Right cardiac atrium (tissue), 5 donors: ENCODE results near the gene EPS8L3. TPM values are rescaled to one million over a fixed set of nuclear protein-coding genes. Genes with fewer than 3 reads are reported as not detected.
A peak's percentile ranks its signal among the peaks of the same experiment; 100 is the strongest.
"Not testable (repeated sequence)": the region's sequence is repeated elsewhere in the genome, so short reads cannot be mapped to it uniquely, and the experiment has no call there.

Experiments
- ATAC-seq, 2 donors: fragments of 200-7000 bp; cut with Tn5 transposase; one replicate each; pipeline versions ENCODE4 v1.8.0 to v1.9.1; 2020; ENCODE audit warnings: moderate library complexity in 2 of 2, mild to moderate bottlenecking in 1 of 2
- DNase-seq, 3 donors: peaks; one replicate each; pipeline ENCODE4 v3.0.0-alpha.2; 2020
- H3K27ac ChIP-seq: one replicate; pipeline ENCODE4 v1.5.1; 2013; ENCODE audit warnings: mild to moderate bottlenecking, low read length, control low read depth, moderate library complexity
- H3K27me3 ChIP-seq: one replicate; pipeline ENCODE4 v1.6.1; 2013; ENCODE audit not compliant: control insufficient read depth, insufficient read depth
- H3K4me1 ChIP-seq: one replicate; pipeline ENCODE4 v1.6.1; 2013; ENCODE audit warnings: low read length; ENCODE audit not compliant: control insufficient read depth, insufficient read depth
- H3K4me3 ChIP-seq: one replicate; pipeline ENCODE4 v1.5.1; 2013; ENCODE audit warnings: low read length, control low read depth
- H3K9me3 ChIP-seq: one replicate; pipeline ENCODE4 v1.6.1; 2013; ENCODE audit warnings: low read length; ENCODE audit not compliant: control insufficient read depth
- WGBS: extraction: QIAGEN DNeasy Blood & Tissue Kit; methylation state at CpG from one replicate; pipeline ENCODE4 v1.1.7; 2013; 5-methylcytosine and 5-hydroxymethylcytosine counted together
- intact Hi-C, 4 donors: fragments of 100-400 bp; cut with DNase I; formaldehyde crosslinking; loops; one replicate each; pipeline versions ENCODE4 v1.11.0 to v1.14.0; 2022 to 2023
- polyA plus RNA-seq: library from polyadenylated mRNA; stranded (reverse); fragments of 200-250 nt; gene quantifications from one replicate; pipeline ENCODE4 v1.2.3, GENCODE V29; 2013
- total RNA-seq, 4 donors: library from RNA; stranded (reverse); fragmentation: NEBNext Ultra II Directional; extraction: Animal tissue kit (Norgen Biotek cat#: 25700); gene quantifications; one replicate each; pipeline ENCODE4 v1.2.1, GENCODE V29; 2021
- donor health status: healthy with polysubstance abuse.
- donor health status: DM: no; HTN: yes; CAD: no.
- donor health status: DM: no; HTN: no; CAD: no.
- donor health status: DM: no; HTN: yes; CAD: no; lungs with severe emphysema.
- donor health status: DM: yes; HTN: yes; CAD: no.

The EPS8L3 gene
- total and polyA plus RNA-seq, 5 donors: not detected

- ATAC-seq, H3K27ac ChIP-seq, DNase-seq, H3K4me1 ChIP-seq, H3K27me3 ChIP-seq, H3K4me3 ChIP-seq, intact Hi-C loops, H3K9me3 ChIP-seq: not testable (repeated sequence)
- 94% methylated on average over 10 of the region's 10 CpGs for WGBS
These were observed 15.4 kb downstream of the EPS8L3 start for GRCh38 chr1:109748311-109748710.

GRCh38 chr1:109740615-109741373 is 22.9 kb downstream of the EPS8L3 start, which contains the start of gene GSTM3:
TSS of gene GSTM3 (minus strand) at chr1:109741038. CDS start at chr1:109740287, 751 bp downstream.
- WGBS: 3% methylated on average over 10 of the region's 10 CpGs
- no peak for DNase-seq
- Histone ChIP-seq H3K9me3 (no peaks in the 10 kb centered on the region), H3K27me3 (no peaks in the 10 kb centered on the region), H3K27ac (peak within 1 kb of the TSS; percentile 68), H3K4me1 (no peaks in the 10 kb centered on the region), H3K4me3 (peak within 1 kb of the TSS; percentile 71)
- intact Hi-C loops: no loop called here
- peak in 1 of 2 donors; percentile 44 for ATAC-seq

- peak overlapping the region; percentile 68 for H3K27ac ChIP-seq
- H3K4me1 ChIP-seq: no peaks in the 10 kb centered on the region
- WGBS: under 1% methylated on average over 86 of the region's 86 CpGs
- peak; percentile 98 to 99 for ATAC-seq
- no peaks in the 10 kb centered on the region for H3K27me3 ChIP-seq
- DNase-seq: peak; percentile 81 to 94 (median 91)
- intact Hi-C loops: no loop called here
- H3K9me3 ChIP-seq: no peaks in the 10 kb centered on the region
- peak overlapping the region; percentile 71 for H3K4me3 ChIP-seq
These were observed 23.7 kb downstream of the EPS8L3 start for GRCh38 chr1:109739738-109740614.

GRCh38 chr1:109733236-109733870 is 30.4 kb downstream of the EPS8L3 start:
- Histone ChIP-seq H3K4me1 (no peaks in the 10 kb centered on the region), H3K27ac (no peak overlapping the region), H3K4me3 (no peak overlapping the region), H3K9me3 (no peaks in the 10 kb centered on the region), H3K27me3 (no peaks in the 10 kb centered on the region)
- DNase-seq (no peak), ATAC-seq (no peak)
- WGBS: 88% methylated on average over 4 of the region's 4 CpGs
- intact Hi-C loops: no loop called here

GRCh38 chr1:109732390-109732881 is 31.3 kb downstream of the EPS8L3 start:
- intact Hi-C loops: no loop called here

GRCh38 chr1:109730666-109731065 is 33.1 kb downstream of the EPS8L3 start:
- no peaks in the 10 kb centered on the region for H3K9me3 ChIP-seq
- H3K27me3 ChIP-seq: no peaks in the 10 kb centered on the region
- no peaks in the 10 kb centered on the region for H3K4me1 ChIP-seq
- no peak overlapping the region for H3K4me3 ChIP-seq
- intact Hi-C loops: no loop called here
- DNase-seq (no peak), ATAC-seq (no peak)
- WGBS: 75% methylated on average over 6 of the region's 6 CpGs
- no peak overlapping the region for H3K27ac ChIP-seq

More at GRCh38 chr1:109732390-109732881, 31.3 kb downstream of the EPS8L3 start:
- H3K4me3 ChIP-seq: no peak overlapping the region
- H3K9me3 ChIP-seq: no peaks in the 10 kb centered on the region
- 69% methylated on average over 3 of the region's 3 CpGs for WGBS
- no peaks in the 10 kb centered on the region for H3K27me3 ChIP-seq
- no peak for ATAC-seq
- no peak for DNase-seq
- no peak overlapping the region for H3K27ac ChIP-seq
- H3K4me1 ChIP-seq: no peaks in the 10 kb centered on the region

GRCh38 chr1:109728870-109729269 is 34.9 kb downstream of the EPS8L3 start:
- 92% methylated on average over 7 of the region's 7 CpGs for WGBS
- ATAC-seq (no peak), DNase-seq (no peak)
- Histone ChIP-seq H3K27me3 (no peaks in the 10 kb centered on the region), H3K9me3 (no peaks in the 10 kb centered on the region), H3K4me3 (no peak overlapping the region), H3K4me1 (no peaks in the 10 kb centered on the region), H3K27ac (no peak overlapping the region)
- intact Hi-C loops: no loop called here

- no peak for DNase-seq
- Histone ChIP-seq H3K27me3 (no peaks in the 10 kb centered on the region), H3K9me3 (no peaks in the 10 kb centered on the region), H3K4me3 (no peak overlapping the region), H3K4me1 (no peaks in the 10 kb centered on the region), H3K27ac (no peak overlapping the region)
- ATAC-seq: no peak
- intact Hi-C loops: no loop called here
- WGBS: 86% methylated on average over 12 of the region's 12 CpGs
These were observed 36.9 kb downstream of the EPS8L3 start for GRCh38 chr1:109726728-109727373.

- H3K9me3 ChIP-seq: no peaks in the 10 kb centered on the region
- H3K4me3 ChIP-seq: no peak overlapping the region
- no peaks in the 10 kb centered on the region for H3K27me3 ChIP-seq
- H3K4me1 ChIP-seq: no peaks in the 10 kb centered on the region
- DNase-seq: no peak
- no peak overlapping the region for H3K27ac ChIP-seq
- no peak for ATAC-seq
- 76% methylated on average over 1 of the region's 1 CpG for WGBS
- intact Hi-C loops: no loop called here
These were observed 37.7 kb downstream of the EPS8L3 start for GRCh38 chr1:109726007-109726406.

- H3K4me3 ChIP-seq: no peak overlapping the region
- no peaks in the 10 kb centered on the region for H3K27me3 ChIP-seq
- no peaks in the 10 kb centered on the region for H3K9me3 ChIP-seq
- no peaks in the 10 kb centered on the region for H3K4me1 ChIP-seq
- intact Hi-C loops: no loop called here
- DNase-seq (no peak), ATAC-seq (no peak)
- 86% methylated on average over 4 of the region's 4 CpGs for WGBS
- no peak overlapping the region for H3K27ac ChIP-seq
These were observed 38.2 kb downstream of the EPS8L3 start for GRCh38 chr1:109725510-109725909.
